HG03521 (cell line): ENCODE results near the gene ZNF197.
"Not testable (repeated sequence)": the region's sequence is repeated elsewhere in the genome, so short reads cannot be mapped to it uniquely, and the experiment has no call there.

ENCODE experiments used
- ATAC-seq: cut with Tn5 transposase; IDR thresholded peaks from one replicate; pipeline ENCODE4 v1.9.1; 2021; ENCODE audit warnings: mild to moderate bottlenecking, moderate library complexity; ENCODE audit not compliant: unreplicated experiment

Gene ZNF197

DNA sequence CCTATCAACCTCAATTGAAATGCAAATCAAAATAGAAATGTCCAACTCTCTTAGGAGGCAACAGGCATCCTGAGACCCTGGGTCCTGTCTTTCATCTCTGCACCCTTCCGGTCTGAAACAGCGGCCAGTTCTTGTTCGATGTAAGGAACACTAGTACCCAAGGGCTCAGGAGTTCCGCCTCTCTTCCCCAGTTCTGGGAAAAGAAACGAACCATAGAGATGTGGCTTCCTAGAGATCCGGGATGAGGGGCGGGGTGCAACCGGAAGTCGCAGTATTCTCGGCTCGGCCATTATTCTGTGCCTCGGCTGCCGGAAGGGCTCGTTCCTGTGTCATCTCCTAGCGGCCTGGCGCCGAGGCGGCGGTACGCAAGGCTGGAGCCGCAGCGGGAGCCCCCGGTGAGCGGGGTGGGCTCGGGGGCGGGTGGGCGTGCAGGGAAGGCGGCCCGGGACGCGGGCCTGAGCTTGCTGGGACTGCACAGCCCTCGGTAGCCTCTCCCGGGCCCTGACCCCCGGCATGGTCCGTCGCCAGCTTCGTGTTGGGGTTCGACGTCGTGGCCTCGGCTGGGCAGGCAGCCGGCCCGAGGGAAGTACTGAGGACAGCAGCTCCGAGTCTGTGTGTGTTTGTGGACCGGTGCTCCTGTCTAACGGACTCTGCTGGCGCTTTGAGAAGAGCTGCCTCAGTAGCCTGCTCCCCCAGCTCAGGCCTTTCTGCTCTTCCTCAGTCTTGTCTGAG, at the start of gene ZNF197:
Gene ZNF197 (plus strand): TSS at position 288 of the 732 bp plus-strand sequence. CDS start 4,119 bp downstream, outside the sequence.
- ATAC-seq, result peak; percentile 86

DNA sequence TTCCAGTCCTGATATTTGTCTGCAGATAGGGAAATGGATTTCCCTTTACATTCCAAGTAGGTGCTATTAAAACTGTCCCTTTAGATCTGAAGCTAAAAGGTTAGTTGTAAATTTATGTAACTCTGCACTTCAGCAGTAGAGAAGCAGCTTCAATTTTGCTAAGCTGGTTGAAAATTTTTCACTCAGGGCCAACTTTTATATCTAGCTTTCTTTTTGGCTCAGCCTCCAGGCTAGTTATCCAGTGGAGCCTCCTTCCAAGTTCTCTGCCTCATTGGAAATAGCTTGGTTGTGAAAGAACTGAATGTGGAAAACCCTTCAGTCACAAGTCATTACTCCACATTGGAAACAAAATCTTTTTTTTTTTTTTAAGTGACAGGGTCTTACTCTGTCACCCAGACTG, 48.2 kb upstream of the ZNF197 start:
- ATAC-seq, result no peak

DNA sequence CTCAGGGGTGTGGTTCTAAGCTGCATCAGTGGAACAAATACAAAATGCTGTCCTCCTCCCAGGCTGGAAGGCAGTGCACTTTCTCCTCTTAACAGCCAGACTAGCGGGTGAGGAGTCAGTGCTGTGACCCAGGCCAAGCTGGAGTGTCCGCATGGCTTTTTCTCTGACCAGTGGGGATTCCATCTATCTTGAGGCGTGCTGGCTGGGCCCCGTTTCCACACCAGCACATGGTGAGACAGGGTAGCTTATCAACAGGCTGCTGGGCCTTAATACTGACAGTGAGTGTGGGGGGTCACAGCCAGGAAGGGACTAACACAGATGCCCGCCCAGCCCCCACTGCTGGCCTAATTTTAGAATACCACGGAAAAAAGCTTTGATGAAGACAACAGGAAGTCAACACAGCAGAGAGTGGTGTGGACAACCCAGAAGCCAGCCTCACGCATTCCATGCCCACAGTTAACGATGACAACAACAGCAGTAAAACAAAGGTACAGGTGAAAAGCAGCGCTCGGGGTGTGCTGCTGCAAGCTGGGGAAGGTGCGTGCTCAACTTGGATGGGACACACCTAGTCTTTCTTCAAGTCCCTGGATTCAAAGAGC, 47.4 kb upstream of the ZNF197 start:
- not testable (repeated sequence) for ATAC-seq

DNA sequence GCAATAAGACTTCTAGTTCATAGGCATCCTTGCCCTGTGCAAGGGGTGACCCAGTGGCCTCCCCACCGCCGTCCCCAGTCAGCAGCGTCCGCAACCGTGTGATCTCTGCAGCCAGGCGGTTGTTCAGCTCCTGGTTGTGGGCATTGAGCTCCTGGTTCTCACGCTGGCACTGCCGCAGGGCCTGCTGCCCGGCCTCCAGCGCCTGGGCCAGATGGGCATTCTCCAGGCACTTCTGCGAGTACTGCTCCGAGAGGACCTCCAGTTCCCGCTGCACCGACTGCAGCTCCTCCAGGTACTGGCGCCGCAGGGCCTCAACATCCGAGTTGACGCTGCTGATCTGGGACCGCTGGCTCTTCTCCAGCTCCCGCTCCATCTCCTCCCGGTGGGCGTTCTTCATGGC, 46.5 kb upstream of the ZNF197 start:
- ATAC-seq, result not testable (repeated sequence)

DNA sequence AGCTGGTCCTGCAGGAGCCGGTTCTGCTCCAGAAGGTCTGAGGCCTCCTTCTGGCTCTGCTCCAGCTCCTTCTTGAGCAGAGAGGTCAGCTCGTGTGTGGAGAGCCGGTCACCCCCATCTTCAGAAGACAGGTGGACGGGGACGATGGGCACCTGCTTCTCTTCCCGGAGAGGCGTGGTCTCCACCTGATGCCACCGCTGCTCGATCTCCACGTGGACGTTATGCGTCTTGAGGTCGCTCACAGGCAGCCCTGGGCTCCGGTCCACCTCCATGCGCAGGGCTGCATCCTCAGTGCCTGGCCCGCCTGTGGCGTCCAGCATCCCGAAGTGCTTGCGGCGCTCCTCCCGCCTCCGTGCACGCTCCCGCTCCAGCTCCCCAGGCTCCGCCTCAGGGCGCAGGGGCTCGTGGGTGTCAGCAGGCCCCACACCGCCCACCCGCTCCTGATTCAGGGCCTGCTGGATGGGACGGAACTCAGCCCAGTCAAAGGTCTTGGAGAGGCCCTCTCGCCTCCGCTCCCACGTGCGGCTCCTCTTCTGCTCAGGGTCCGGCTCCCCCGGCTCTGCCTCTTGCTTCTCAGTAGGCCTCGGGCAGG, 45.8 kb upstream of the ZNF197 start:
- not testable (repeated sequence) for ATAC-seq

DNA sequence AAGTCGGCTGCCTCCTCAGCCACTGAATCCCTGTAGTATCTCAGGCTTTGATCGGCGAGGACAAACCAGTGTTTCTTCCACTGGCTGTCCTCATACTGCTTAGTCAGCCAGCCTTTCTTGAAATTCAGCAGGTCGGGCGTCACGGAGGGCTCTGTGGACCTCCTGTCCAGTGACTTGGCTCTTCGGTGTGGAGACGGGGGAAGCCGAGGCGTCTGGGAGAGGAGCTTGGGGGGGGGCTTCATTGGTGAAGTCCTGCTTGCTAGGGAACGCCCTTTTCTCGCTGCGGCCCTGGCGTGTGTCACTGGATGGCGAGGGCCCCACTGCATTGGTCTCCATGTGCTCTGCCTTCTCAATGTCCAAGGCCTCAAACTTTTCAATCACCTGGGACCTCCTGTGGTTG, 45.1 kb upstream of the ZNF197 start:
- not testable (repeated sequence) for ATAC-seq

DNA sequence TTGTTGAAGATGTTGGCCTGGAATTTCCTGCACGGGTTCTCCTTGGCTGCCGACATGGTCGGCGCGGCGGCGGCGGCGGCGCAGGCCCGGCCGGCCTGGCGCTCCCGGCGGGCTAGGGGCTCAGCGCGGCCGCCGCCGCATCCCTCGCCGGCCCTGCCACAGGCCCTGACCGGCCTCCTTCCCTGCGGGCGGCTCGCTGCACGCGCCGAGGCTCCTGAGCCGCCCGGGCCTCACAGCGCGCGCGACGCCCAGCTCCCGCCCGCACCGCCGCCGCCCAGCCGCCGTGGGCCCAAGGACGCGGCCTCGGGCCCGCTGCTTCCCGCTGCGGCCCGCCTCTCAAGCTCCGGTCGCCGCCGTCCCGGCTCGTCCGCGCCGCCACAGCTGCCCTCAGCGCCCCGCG, 43.9 kb upstream of the ZNF197 start:
- ATAC-seq, result not testable (repeated sequence)

DNA sequence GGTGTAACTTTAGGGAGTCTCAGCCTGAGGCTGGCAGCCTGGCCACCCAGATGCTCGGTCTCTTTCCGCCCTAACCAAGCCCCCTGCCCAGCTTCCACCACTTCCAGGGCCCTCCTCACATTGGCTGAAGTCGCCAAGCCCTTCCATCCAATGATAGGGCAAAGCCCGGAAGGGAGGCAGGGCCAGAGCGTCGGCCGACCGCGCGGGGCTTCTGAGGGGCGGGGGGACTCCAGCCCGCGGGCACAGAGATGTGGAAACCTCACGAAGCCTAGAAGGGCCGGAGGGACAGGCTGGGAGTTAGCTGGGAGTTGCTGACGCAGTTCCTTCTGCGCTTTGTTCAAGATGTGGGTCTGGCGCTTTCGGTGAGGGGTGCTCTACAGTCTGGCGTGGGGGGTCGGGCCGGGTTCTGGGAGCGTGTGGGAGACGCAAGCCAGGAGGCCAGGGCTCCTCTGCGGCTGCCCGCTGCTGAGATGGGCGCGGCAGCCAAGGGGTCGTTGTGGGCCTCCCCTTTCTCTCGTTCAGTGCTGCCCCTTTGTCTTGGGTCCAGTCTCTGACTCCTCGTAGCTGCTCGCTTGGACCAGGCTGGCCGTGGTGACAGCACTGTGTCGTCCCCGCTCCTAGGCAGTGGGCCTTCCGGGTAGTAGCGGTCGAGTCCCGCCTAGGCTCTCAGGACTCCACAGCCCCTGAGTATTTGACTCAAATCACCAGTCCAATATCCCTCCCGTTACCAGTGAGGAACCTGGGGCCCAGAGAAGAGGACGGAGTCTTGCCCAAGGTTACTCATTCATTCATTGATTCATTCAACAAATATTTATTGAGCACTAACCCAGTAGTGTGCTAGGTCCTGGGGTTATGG, 40.0 kb upstream of the ZNF197 start, which contains the start of gene ZNF660:
Gene ZNF660 (plus strand): TSS at position 319 of the 856 bp plus-strand sequence. CDS start 9,230 bp downstream, outside the sequence.
- ATAC-seq, result no peak

DNA sequence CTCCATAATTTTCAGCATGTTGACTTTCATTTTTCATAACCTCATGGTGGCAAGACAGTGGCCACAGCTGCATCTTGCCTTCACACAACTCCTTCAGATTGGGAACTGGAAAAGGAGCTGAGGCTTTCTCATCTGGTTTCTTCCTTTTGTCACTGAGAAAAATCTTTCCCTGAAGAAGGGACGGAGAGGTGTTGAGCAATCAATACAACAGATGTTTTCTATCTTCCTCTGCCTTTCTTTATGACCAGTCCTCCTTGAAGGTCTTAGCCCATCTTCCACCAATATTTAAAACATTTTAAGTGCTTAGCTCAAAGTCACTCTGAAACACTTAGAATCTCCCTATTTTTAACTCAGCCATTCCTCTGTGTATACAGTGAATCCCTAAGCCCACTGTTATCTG, 28.2 kb upstream of the ZNF197 start:
- no peak for ATAC-seq

DNA sequence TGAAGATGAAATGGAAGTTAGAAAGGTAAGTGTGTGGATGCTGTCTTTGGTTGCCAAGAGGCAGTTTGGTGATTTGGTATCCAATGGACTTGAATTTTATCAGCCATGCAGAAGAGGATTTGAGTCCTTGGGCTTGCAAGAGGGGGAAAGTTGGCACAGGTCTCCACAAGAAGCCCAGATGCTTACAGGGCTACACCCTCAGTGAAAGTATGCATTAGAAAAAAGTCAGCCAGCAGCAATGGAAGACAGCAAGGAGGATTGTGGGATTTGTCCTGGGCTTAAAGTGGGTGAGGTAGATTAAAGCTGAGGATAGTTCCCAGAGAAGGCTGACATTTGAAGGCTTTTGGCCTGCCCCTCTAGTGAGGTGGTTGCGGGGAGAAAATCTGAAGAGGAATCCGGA, 23.1 kb upstream of the ZNF197 start:
- no peak for ATAC-seq

DNA sequence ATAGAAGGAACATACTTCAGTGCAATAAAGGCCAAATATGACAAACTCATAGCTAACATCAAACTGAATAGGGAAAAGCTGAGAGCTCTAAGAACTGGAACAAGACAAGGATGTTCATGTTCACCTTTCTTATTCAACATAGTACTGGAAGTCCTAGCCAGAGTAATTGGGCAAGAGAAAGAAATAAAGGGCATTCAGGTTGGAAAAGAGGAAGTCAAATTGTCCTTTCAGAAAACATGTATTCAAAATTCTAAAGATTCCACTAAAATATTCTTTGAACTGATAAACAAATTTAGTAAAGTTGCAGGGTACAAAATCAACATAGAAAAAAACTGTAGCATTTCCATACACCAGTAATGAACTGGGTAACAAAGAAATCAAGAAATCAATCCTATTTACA, 12.2 kb upstream of the ZNF197 start:
- no peak for ATAC-seq

DNA sequence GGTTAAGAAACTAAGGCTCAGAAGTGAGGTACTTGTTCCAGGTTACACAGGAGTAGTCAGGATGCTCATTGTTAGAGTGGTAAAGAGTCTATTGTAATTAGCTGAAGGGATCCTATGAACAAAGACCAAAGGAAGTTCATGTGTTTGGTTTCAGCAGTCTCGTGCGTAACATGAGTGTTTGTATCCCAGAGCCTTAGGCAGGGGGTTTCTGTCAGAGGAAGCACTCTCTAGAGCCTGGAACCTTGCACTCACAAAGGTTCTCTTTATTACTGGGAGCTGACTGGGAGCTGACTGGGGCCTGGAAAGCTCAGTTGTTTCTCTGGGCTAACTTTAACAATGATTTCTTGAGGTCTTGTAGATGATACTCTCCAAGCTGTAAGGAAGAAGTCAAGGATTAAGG, 3.9 kb downstream of the ZNF197 start:
- no peak for ATAC-seq

DNA sequence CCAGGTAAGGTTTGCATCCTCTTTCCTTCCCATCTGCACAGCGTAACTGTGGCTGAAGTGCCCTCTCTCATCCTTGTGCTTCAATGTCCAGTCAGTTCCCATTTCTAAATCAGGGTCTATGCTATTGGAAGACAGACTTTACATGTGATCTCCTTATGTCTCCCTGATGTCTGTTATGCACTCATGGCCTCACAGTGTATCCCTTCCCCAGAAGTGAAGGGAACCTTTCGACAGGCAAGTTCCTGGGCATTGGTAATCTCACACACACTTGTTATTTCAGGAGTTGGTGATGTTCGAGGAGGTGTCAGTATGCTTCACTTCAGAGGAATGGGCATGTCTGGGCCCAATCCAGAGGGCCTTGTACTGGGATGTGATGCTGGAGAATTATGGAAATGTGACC, 7.4 kb downstream of the ZNF197 start:
- no peak for ATAC-seq

DNA sequence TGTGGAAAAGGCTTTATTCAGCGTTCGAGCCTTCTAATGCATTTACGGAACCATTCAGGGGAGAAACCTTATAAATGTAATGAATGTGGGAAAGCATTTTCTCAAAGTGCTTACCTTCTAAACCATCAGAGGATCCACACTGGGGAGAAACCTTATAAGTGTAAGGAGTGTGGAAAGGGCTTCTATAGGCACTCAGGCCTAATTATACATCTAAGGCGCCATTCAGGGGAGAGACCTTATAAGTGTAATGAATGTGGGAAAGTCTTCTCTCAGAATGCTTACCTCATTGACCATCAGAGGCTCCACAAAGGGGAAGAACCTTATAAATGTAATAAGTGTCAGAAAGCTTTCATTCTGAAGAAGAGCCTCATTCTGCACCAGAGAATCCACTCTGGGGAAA, 17.5 kb downstream of the ZNF197 start:
- ATAC-seq, result no peak

DNA sequence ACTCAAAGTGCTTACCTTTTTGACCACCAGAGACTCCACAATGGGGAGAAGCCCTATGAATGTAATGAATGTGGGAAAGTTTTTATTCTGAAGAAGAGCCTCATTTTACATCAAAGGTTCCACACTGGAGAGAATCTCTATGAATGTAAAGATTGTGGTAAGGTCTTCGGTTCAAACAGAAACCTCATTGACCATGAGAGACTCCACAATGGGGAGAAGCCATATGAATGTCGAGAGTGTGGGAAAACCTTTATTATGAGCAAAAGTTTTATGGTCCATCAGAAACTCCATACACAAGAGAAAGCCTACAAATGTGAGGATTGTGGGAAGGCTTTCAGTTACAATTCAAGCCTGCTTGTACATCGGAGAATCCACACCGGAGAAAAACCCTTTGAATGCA, 18.2 kb downstream of the ZNF197 start:
- ATAC-seq, result no peak

DNA sequence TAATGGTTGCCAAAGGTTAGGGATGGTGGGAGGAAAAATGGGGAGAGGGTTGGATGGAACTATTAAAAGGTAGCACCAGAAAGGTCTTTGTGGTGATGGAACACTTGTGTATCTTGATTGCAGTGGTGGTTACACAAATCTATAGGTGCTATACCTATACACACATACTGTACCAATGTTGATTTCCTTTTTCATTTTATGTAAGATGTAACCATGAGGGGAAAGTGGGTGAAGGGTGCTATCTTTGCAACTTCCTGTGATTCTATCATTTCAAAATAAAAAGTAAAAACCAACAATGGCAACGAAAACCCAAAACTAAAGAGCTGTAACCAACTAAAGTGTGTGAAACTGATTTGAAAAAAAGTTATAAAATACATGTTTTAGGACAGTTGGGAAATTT, 22.9 kb downstream of the ZNF197 start:
- ATAC-seq, result no peak

DNA sequence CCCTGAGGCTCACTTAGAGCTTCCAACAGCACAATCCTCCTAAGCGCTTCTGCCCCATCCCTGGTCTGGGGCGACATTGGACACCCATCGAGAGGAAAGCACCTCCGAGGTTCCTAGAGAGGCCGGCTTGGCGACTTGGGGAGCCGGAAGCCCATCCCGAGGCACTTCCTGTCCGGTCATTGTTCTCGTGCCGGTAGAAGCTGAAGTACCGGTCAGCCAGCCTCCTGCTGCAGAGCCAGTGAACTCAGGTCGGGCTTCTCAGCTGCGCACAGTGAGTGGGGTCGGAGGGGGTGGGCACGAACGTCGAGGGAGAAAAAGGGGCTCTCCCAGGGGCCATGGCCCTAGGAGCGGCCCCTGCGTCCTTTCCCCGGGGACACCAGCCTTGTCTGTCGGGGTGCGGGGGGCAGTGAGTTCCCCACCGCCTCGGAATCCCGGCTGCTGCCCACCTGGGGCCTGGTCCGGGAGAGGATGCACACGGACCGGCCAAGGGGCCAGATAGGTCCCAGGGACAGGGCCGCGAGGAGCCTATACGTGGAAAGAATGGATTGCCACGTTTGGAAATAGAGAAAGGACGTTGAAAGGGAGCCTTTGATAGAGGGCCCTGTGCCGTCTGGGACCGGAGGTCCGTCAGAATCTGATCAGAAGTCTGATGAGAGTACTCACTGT, 23.9 kb downstream of the ZNF197 start, which contains the start of gene ZNF35:
Gene ZNF35 (plus strand): TSS at position 169 of the 666 bp plus-strand sequence. CDS start 2,336 bp downstream, outside the sequence.
- peak; percentile 92 for ATAC-seq

DNA sequence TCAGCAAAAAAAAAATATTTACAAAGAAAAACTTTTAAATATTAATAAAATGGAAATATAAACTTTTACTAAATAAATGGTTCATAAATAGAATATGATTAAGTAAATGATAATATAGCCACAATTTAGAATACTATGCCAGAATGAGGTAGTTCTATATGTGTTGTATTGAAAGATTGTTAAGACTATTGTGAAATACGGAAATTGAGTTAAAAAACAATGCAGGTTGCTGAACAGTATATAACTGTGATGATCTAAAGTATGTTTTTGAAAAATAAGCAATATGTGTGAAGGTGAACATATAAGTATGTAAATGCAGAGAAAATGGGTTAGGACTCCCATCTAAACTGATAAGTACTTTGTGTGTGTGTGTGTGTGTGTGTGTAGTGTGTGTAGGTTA, 24.9 kb downstream of the ZNF197 start:
- no peak for ATAC-seq

DNA sequence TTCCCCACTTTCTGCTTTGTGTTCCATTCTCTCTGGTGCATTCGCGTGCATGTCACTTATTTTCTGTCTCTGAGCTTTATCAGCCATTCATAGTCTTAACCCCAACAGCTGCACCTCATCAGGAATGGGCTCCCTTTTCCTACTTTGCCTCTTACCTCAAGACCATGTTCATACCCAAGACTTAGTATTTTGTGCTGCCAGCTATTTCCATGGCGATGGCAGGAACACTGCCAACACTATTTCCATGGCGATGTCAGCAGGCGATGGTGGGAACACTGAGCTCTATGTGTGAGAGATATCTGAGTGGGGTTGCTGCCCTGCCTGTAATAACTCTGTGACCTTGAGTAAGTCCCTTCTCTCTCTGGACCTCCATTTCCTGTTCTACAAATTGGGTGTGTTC, 29.2 kb downstream of the ZNF197 start:
- ATAC-seq, result no peak

DNA sequence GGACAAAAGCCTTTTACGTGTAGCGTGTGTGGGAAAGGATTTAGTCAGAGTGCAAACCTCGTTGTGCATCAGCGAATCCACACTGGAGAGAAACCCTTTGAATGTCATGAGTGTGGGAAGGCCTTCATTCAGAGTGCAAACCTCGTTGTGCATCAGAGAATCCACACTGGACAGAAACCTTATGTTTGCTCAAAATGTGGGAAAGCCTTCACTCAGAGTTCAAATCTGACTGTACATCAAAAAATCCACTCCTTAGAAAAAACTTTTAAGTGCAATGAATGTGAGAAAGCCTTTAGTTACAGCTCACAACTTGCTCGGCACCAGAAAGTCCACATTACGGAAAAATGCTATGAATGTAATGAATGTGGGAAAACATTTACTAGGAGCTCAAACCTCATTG, 34.2 kb downstream of the ZNF197 start:
- ATAC-seq, result no peak

DNA sequence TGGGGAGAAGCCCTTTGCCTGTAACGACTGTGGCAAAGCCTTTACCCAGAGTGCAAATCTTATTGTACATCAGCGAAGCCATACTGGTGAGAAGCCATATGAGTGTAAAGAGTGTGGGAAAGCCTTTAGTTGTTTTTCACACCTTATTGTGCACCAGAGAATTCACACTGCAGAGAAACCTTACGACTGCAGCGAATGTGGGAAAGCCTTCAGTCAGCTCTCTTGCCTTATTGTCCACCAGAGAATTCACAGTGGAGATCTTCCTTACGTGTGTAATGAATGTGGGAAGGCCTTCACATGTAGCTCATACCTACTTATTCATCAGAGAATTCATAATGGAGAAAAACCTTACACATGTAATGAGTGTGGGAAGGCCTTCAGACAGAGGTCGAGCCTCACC, 34.6 kb downstream of the ZNF197 start:
- no peak for ATAC-seq
